Epithelial cell of esophagus (primary cell): ENCODE measurements around the gene TM2D3.

ENCODE experiments used
- DNase-seq: peaks from one replicate; pipeline ENCODE4 v3.0.0; 2010; ENCODE audit warnings: low read depth
- H3K4me3 ChIP-seq: 2 replicates; pipeline ENCODE4 v1.5.1; 2011; ENCODE audit warnings: mild to moderate bottlenecking, low read length, control low read depth
- TF ChIP-seq, protein P1 (sequence below): IDR thresholded peaks from 2 replicates; pipeline ENCODE4 v1.5.1; 2011; ENCODE audit warnings: low read depth, mild to moderate bottlenecking, low read length, control low read depth, inconsistent platforms; ENCODE audit not compliant: insufficient read depth; ENCODE audit errors: missing control alignments

The TM2D3 gene, protein sequence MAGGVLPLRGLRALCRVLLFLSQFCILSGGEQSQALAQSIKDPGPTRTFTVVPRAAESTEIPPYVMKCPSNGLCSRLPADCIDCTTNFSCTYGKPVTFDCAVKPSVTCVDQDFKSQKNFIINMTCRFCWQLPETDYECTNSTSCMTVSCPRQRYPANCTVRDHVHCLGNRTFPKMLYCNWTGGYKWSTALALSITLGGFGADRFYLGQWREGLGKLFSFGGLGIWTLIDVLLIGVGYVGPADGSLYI

GRCh38 chr15:101652098-101652785 is at the start of gene TM2D3:
TSS of gene TM2D3 (minus strand) at chr15:101652381. CDS start at chr15:101652361, 20 bp downstream.
- TF ChIP-seq, protein P1, sequence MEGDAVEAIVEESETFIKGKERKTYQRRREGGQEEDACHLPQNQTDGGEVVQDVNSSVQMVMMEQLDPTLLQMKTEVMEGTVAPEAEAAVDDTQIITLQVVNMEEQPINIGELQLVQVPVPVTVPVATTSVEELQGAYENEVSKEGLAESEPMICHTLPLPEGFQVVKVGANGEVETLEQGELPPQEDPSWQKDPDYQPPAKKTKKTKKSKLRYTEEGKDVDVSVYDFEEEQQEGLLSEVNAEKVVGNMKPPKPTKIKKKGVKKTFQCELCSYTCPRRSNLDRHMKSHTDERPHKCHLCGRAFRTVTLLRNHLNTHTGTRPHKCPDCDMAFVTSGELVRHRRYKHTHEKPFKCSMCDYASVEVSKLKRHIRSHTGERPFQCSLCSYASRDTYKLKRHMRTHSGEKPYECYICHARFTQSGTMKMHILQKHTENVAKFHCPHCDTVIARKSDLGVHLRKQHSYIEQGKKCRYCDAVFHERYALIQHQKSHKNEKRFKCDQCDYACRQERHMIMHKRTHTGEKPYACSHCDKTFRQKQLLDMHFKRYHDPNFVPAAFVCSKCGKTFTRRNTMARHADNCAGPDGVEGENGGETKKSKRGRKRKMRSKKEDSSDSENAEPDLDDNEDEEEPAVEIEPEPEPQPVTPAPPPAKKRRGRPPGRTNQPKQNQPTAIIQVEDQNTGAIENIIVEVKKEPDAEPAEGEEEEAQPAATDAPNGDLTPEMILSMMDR: peak; percentile 53
- H3K4me3 ChIP-seq: peak within 1 kb of the TSS; percentile 90
- peak; percentile 95 for DNase-seq

DNA sequence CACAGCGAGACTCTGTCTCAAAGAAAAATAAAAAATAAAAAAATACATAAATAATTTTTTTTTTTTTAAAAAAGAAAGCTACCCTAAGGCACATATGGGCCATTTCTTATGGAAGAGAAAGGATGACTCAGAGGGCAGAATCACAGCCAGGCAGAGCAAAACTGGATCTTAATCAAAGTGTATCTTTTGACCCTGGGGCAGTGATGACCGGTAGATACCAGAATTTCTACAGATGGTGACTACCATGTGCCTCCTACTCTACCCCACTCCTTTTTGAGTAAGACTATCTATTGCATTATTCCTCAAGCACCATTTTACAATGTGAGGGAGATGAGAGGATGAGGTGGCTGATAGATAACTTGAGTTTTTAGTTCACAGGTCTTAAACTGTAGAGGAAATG is 46.1 kb upstream of the TM2D3 start:
- TF ChIP-seq, protein P1: no peak
- H3K4me3 ChIP-seq: no peak overlapping the region
- DNase-seq: peak; percentile 55

DNA sequence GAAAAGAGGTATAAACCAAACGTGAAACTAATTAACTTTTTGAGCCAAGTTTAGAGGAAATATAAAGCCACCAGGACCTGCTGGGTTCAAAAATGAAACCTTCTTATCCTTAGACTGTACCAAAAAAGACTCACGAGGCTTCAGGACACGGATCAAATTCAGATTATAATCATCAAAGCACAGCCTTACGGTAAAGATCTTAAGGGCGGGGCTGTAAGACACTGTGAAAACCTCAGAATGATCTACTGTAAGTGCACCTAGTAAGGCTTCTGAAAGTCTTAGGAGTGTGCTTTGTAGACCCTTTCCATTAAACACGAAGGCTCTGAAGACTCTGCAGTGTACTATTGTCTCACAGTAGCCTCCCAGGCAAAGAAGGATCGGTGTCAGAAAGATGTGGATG is 45.3 kb upstream of the TM2D3 start:
- no peak for DNase-seq
- TF ChIP-seq, protein P1: no peak
- no peak overlapping the region for H3K4me3 ChIP-seq

GRCh38 chr15:101696829-101697228 is 44.6 kb upstream of the TM2D3 start:
- H3K4me3 ChIP-seq: no peak overlapping the region
- TF ChIP-seq, protein P1: no peak
- no peak for DNase-seq

DNA sequence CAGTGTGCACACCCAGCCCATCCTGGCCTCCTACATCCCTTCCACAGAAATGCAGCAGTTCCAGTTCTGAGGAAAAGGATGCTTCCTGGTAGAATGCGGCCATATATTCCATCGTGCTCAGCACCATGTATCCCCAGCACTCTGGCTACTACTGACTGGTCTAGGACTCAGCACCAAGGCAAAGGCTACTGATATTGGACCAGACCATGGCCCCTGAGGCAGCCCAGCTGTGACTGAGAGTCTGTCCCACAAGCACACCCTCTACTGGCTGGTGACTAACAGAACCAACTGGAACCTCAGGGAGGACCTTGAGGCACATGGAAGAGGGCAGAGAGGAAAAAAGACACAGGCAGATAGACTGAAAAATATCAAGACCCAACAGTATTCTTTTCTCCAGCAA is 42.1 kb upstream of the TM2D3 start:
- TF ChIP-seq, protein P1: peak; percentile 16
- no peak overlapping the region for H3K4me3 ChIP-seq
- peak; percentile 46 for DNase-seq

DNA sequence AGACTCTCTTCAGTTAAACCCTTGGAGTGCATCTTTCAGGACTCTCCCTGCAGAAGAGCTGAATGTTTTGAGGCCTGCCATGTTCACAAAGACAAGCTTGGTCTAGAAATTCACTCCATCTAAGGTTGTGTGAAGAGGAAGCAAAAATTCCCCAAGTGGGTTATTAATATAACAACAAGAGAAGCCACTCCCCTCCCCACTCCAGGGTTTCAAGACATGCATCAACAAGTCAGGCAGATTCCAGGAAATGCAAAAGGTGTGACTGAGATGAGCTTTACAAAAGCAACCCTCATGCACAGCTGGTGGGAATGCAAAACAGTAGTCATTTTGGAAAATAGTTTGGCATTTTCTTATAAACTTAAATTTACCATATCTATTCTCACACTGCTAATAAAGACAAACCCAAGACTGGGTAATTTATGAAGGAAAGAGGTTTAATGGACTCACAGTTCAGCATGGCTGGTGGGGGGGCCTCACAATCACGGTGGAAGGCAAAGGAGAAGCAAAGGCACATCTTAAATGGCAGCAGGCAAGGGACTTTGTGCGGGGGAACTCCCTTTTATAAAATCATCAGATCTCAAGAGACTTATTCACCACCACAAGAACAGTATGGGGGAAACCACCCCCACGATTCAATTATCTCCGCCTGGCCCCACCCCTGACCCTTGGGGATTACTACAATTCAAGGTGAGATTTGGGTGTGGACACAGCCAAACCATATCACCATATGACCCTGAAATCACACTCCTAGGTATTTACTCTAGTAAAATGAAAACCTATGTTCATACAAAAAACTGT is 40.8 kb upstream of the TM2D3 start:
- TF ChIP-seq, protein P1: no peak
- H3K4me3 ChIP-seq: no peak overlapping the region
- peak; percentile 94 for DNase-seq
